HepG2 (cell line): ENCODE measurements around the gene HLA-DMB. TPM values are rescaled to one million over a fixed set of nuclear protein-coding genes. Genes with fewer than 3 reads are reported as not detected.
A peak's percentile ranks its signal among the peaks of the same experiment; 100 is the strongest.

Experiments used
- CAMTA2 ChIP-seq: sonication (generic); formaldehyde crosslinking; IDR thresholded peaks from 2 replicates; pipeline ENCODE4 v1.4.0; 2020; ENCODE audit warnings: mild to moderate bottlenecking, missing genetic modification reagents, borderline replicate concordance
- EED ChIP-seq: sonication (generic); formaldehyde crosslinking; IDR thresholded peaks from 2 replicates; pipeline ENCODE4 v1.5.0; 2020; ENCODE audit warnings: mild to moderate bottlenecking, missing genetic modification reagents
- GTF3A ChIP-seq: sonication (generic); formaldehyde crosslinking; conservative IDR thresholded peaks from 2 replicates; pipeline ENCODE4 v1.4.0; 2020; ENCODE audit warnings: mild to moderate bottlenecking, missing genetic modification reagents
- JUND ChIP-seq: sonication (generic); formaldehyde crosslinking; IDR thresholded peaks from 2 replicates; pipeline ENCODE4 v1.8.0; 2022; ENCODE audit warnings: mild to moderate bottlenecking, missing genetic modification reagents
- SRSF1 ChIP-seq: fragments of 200-400 bp; formaldehyde crosslinking; optimal IDR thresholded peaks from 2 replicates; pipeline ENCODE3; 2017; ENCODE audit warnings: mild to moderate bottlenecking, low read depth, low read length, moderate library complexity
- ZNF547 ChIP-seq: sonication (generic); formaldehyde crosslinking; IDR thresholded peaks from 2 replicates; pipeline ENCODE4 v1.5.1; 2020; ENCODE audit warnings: mild to moderate bottlenecking, missing genetic modification reagents
- polyA plus RNA-seq, 8 experiments: library from polyadenylated mRNA; depleted of rRNA in 3 of 8; stranded (reverse) in 7 of 8; unstranded in 1 of 8; fragments of >200 nt; fragmentation: Illumina TruSeq in 4 of 8; extraction: Trizol in 4 of 8; gene quantifications; 2 replicates each; pipeline versions ENCODE4 v1.2.1 to v1.2.3, GENCODE V29; 2011 to 2016; ENCODE audit warnings: low read depth in 4 of 8, missing spikeins in 1 of 8, mixed read lengths in 1 of 8; ENCODE audit not compliant: insufficient read depth in 1 of 8
- total RNA-seq, 5 experiments: library from RNA; depleted of rRNA; stranded (reverse); fragments of >200 nt; fragmentation: Illumina TruSeq; extraction: Trizol; gene quantifications; 2 replicates each; pipeline ENCODE4 v1.2.3, GENCODE V29; 2016; ENCODE audit warnings: low read depth in 1 of 5
- TF ChIP-seq, protein P1 (sequence below), 2 experiments: fragments of 450-650 bp in 1 of 2; sonication (generic) in 1 of 2; formaldehyde crosslinking in 1 of 2; IDR thresholded peaks; 2 replicates each; pipeline versions ENCODE4 v1.6.1 to v1.8.0; 2016 to 2022; ENCODE audit warnings: antibody characterized with exemption in 1 of 2, mild to moderate bottlenecking in 1 of 2, missing genetic modification reagents in 1 of 2
- TF ChIP-seq, protein P2 (sequence below): sonication (generic); formaldehyde crosslinking; IDR thresholded peaks from 2 replicates; pipeline ENCODE4 v1.4.0; 2020; ENCODE audit warnings: mild to moderate bottlenecking, missing genetic modification reagents
- TF ChIP-seq, protein P3 (sequence below): sonication (generic); formaldehyde crosslinking; IDR thresholded peaks from 2 replicates; pipeline ENCODE4 v1.5.1; 2020; ENCODE audit warnings: mild to moderate bottlenecking, missing genetic modification reagents
- TF ChIP-seq, protein P4 (sequence below): sonication (generic); formaldehyde crosslinking; IDR thresholded peaks from 2 replicates; pipeline ENCODE4 v1.8.1; 2023; ENCODE audit warnings: mild to moderate bottlenecking, moderate library complexity, missing genetic modification reagents
- TF ChIP-seq, protein P5 (sequence below): sonication (generic); formaldehyde crosslinking; IDR thresholded peaks from 2 replicates; pipeline ENCODE4 v1.5.0; 2020; ENCODE audit warnings: missing genetic modification reagents

Gene HLA-DMB
- total and polyA plus RNA-seq, 2 of the 13 experiments (the other 11 are each of a cell fraction or from before 2014, with no cell fraction given), result not detected

DNA sequence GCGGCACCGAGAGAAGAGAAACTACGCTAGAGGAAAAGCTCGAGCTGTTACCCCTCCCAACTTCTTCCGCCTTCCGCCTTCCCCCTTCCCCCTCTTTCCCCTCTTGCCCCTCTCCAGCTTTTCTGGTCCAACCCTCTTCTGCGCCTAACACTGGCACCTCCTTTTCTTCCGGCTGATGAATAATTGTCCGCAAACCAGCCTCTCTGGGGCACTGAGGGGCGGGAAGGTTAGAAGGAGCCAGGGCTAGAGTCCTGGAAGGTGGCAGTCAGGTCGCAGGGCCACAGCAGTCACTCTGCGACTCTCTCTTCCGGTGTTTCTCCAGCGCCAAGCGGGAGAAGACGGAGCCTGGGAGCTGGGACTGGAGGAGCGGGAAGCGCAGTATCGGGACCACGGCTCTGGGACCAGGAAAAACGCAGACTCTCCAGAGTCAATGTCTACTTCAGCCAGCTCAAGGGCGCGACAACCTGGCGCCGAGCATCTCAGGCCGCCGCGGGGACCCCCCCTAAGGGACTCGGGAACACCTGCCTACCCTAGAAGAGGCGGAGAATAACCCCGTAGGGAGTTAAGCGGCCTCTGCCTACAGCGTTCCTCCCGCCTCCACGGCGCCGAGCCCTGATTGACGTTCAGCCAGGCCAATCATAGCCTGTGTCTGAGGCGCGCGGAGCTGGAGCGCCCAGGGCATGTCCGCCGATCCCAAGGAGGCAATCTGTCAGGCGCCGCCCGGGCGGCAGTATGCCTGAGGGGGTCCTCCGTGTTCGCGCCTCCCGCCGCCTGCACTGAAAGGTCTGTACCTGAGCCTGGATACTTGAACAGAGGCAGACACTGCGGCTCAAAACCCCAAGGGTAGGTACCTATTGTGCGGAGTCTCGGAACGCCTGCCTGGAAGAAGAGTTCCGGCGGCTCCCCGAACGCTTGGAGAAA is 46.5 kb downstream of the HLA-DMB start (continued):
- TF ChIP-seq, protein P1, sequence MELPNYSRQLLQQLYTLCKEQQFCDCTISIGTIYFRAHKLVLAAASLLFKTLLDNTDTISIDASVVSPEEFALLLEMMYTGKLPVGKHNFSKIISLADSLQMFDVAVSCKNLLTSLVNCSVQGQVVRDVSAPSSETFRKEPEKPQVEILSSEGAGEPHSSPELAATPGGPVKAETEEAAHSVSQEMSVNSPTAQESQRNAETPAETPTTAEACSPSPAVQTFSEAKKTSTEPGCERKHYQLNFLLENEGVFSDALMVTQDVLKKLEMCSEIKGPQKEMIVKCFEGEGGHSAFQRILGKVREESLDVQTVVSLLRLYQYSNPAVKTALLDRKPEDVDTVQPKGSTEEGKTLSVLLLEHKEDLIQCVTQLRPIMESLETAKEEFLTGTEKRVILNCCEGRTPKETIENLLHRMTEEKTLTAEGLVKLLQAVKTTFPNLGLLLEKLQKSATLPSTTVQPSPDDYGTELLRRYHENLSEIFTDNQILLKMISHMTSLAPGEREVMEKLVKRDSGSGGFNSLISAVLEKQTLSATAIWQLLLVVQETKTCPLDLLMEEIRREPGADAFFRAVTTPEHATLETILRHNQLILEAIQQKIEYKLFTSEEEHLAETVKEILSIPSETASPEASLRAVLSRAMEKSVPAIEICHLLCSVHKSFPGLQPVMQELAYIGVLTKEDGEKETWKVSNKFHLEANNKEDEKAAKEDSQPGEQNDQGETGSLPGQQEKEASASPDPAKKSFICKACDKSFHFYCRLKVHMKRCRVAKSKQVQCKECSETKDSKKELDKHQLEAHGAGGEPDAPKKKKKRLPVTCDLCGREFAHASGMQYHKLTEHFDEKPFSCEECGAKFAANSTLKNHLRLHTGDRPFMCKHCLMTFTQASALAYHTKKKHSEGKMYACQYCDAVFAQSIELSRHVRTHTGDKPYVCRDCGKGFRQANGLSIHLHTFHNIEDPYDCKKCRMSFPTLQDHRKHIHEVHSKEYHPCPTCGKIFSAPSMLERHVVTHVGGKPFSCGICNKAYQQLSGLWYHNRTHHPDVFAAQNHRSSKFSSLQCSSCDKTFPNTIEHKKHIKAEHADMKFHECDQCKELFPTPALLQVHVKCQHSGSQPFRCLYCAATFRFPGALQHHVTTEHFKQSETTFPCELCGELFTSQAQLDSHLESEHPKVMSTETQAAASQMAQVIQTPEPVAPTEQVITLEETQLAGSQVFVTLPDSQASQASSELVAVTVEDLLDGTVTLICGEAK (IDR thresholded peaks at IDR 0.05), result no peak
- TF ChIP-seq, protein P1 (CRISPR knock-in tag; IDR thresholded peaks at IDR 0.05), result peak; percentile 71
- TF ChIP-seq, protein P2, sequence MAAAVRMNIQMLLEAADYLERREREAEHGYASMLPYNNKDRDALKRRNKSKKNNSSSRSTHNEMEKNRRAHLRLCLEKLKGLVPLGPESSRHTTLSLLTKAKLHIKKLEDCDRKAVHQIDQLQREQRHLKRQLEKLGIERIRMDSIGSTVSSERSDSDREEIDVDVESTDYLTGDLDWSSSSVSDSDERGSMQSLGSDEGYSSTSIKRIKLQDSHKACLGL (CRISPR knock-in tag), result peak; percentile 45; the same call in 1 of the 2 replicates
- TF ChIP-seq, protein P3, sequence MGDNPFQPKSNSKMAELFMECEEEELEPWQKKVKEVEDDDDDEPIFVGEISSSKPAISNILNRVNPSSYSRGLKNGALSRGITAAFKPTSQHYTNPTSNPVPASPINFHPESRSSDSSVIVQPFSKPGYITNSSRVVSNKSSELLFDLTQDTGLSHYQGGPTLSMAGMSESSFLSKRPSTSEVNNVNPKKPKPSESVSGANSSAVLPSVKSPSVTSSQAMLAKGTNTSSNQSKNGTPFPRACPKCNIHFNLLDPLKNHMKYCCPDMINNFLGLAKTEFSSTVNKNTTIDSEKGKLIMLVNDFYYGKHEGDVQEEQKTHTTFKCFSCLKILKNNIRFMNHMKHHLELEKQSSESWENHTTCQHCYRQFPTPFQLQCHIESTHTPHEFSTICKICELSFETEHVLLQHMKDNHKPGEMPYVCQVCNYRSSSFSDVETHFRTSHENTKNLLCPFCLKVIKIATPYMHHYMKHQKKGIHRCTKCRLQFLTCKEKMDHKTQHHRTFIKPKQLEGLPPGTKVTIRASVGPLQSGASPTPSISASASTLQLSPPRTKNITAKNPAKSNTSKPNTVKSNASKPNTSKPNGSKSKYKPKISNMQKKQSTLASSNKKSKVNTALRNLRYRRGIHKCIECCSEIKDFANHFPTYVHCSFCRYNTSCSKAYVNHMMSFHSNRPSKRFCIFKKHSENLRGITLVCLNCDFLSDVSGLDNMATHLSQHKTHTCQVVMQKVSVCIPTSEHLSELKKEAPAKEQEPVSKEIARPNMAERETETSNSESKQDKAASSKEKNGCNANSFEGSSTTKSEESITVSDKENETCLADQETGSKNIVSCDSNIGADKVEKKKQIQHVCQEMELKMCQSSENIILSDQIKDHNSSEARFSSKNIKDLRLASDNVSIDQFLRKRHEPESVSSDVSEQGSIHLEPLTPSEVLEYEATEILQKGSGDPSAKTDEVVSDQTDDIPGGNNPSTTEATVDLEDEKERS, result 0 out of 2 replicates have a peak, but pooled peaks have one; percentile 61
- TF ChIP-seq CAMTA2 (CRISPR knock-in tag), result no peak
- no peak for TF ChIP-seq JUND (CRISPR knock-in tag)
- TF ChIP-seq, protein P4, sequence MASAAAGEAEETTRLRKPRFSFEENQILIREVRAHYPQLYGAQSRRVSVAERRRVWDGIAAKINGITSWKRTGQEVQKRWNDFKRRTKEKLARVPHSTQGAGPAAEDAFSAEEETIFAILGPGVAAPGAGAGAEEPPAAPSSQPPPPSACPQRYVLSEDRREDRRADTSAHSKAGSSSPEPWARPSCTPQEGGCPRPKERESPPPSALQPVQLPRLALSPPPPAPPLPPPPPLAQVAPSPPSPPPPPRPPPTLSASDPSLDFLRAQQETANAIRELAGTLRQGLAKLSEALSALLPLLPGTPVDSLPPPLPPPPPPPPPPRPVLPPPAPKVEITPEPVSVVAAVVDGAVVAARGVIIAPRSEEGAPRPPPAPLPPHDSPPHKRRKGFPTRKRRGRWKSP (CRISPR knock-in tag), result peak; percentile 88
- no peak for TF ChIP-seq GTF3A (CRISPR knock-in tag)
- TF ChIP-seq, protein P5, sequence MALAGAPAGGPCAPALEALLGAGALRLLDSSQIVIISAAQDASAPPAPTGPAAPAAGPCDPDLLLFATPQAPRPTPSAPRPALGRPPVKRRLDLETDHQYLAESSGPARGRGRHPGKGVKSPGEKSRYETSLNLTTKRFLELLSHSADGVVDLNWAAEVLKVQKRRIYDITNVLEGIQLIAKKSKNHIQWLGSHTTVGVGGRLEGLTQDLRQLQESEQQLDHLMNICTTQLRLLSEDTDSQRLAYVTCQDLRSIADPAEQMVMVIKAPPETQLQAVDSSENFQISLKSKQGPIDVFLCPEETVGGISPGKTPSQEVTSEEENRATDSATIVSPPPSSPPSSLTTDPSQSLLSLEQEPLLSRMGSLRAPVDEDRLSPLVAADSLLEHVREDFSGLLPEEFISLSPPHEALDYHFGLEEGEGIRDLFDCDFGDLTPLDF (CRISPR knock-in tag), result peak; percentile 95
- TF ChIP-seq EED (CRISPR knock-in tag), result peak; percentile 64; the same call in 1 of the 2 replicates
- TF ChIP-seq SRSF1, result peak; percentile 58
- TF ChIP-seq ZNF547, result peak; percentile 96
